ENCODE measurements around the gene FABP3. TPM values are rescaled to one million over a fixed set of nuclear protein-coding genes. Genes with fewer than 3 reads are reported as not detected.

Gene FABP3
- total RNA-seq, 1 experiment from 2014 or later, result not detected

DNA sequence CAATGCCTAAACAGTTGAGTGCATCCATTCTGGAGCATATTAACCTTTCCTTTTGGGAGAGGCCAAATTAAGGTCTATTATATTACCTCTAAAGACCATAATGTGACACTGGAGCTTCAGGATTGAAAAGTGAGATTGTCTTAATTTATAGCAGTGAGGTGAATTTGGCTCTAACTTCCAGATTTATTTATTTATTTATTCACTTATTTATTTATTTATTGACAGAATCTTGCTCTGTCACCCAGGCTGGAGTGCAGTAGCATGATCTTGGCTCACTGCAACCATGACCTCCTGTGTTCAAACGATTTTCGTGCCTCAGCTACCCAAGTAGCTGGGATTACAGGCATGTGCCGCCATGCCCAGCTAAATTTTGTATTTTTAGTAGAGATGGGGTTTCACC, 57.0 kb downstream of the FABP3 start:
- DNase-seq (ENCODE audit: low read depth), result no peak

Other genes with a start within 250 kb of the FABP3 start
- gene NKAIN1, start 133.2 kb downstream of the FABP3 start, total RNA-seq (2014; rRNA removed; shearing (Covaris generic)), result 0.27 and 0.63 TPM in 2 replicates
- gene SNRNP40, start 76.3 kb downstream of the FABP3 start, total RNA-seq (2014; rRNA removed; shearing (Covaris generic)), result 139 and 149 TPM in 2 replicates
- 56.9 and 59.1 TPM in 2 replicates for gene ZCCHC17, start 76.0 kb downstream of the FABP3 start, total RNA-seq (2014; rRNA removed; shearing (Covaris generic))
- 3.2 and 4.1 TPM in 2 replicates for gene SERINC2, start 40.1 kb upstream of the FABP3 start, total RNA-seq (2014; rRNA removed; shearing (Covaris generic))
- gene TINAGL1, start 203.4 kb upstream of the FABP3 start, total RNA-seq (2014; rRNA removed; shearing (Covaris generic)), result 29.9 and 39.1 TPM in 2 replicates
- gene HCRTR1, start 244.6 kb upstream of the FABP3 start, total RNA-seq (2014; rRNA removed; shearing (Covaris generic)), result not detected in 2 replicates